Left ventricle myocardium superior (tissue), 1 donor: ENCODE measurements around the gene EBF3. TPM values are rescaled to one million over a fixed set of nuclear protein-coding genes. Genes with fewer than 3 reads are reported as not detected.

Source experiments
- ATAC-seq: fragments of 200-7000 bp; cut with Tn5 transposase; one replicate; pipeline ENCODE4 v1.9.1; 2020; ENCODE audit warnings: mild to moderate bottlenecking, moderate library complexity
- DNase-seq: peaks from one replicate; pipeline ENCODE4 v3.0.0-alpha.2; 2020
- intact Hi-C: fragments of 100-400 bp; cut with micrococcal nuclease; formaldehyde crosslinking; loops from one replicate; pipeline ENCODE4 v1.11.0; 2022
- total RNA-seq: library from RNA; stranded (reverse); fragmentation: NEBNext Ultra II Directional; extraction: Animal tissue kit (Norgen Biotek cat#: 25700); gene quantifications from one replicate; pipeline ENCODE4 v1.2.1, GENCODE V29; 2021
- donor health status: DM: no; HTN: yes; CAD: no; lungs with severe emphysema.

The EBF3 gene
- total RNA-seq, 1 donor from 2014 or later = 7.1 TPM

DNA sequence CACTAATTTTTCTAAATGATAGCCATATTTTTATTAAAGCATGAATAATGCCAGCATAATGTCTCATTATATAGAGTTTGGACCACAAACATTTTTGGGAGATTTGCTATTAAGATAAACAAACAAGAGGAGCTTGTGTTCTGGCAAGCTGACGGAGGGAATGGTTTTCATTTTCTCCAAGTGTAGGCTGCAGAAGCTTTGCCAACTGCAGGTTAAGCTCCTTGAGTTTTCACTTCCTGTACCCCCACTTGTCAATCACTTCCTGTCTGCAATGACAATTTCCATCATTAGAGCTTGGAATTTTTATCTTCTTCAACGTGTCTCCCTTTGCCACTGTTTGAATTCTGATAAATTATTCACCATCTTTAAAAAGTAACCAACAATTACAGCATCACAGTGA is 13.4 kb downstream of the EBF3 start:
- no peak for ATAC-seq
- intact Hi-C loops = no loop called here
- no peak for DNase-seq

DNA sequence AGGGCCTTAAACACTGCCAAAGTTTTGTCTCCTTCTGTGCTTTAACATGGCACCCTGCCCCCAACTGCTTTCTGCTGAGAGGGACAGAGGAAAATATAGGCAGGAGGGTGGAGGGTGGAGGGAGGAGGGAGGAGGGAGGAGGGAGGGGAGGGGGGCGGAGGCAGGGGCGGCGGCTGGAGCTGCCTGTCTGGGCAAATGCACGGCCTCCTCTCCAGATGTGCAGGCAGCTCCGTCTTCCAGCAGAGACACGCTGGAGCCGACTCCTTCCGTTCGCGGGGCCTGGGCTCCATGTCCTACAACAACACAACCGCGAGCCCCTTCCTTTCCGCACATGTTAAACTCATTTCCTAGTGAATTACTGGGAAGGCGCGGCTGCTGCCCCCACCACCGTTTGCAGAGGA is 14.2 kb downstream of the EBF3 start:
- ATAC-seq (peak; percentile 72), DNase-seq (peak; percentile 83)
- intact Hi-C loops = no loop called here

- DNase-seq (no peak), ATAC-seq (no peak)
- intact Hi-C loops = no loop called here
These were observed 14.7 kb downstream of the EBF3 start for GRCh38 chr10:129949411-129949810.

DNA sequence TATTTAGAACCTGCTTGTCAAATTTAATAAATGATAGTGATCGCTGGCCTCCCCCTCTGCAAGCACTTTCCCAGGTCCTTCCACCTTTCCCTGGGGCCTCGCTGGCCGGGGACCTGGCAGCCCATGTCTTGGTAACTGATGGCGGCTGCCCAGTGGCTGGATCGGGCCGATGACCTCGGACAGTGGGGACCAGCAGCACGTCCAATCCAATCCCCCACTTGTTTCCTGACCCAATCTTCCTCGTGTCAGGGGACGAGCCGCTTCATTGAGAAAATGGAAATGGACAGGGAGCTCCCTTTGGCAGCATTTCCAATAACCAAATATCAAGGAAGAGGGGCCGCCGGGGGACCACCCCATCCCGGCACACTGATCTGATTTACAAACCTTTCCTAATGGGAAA is 17.2 kb downstream of the EBF3 start:
- DNase-seq (peak; percentile 50), ATAC-seq (no peak)
- intact Hi-C loops = no loop called here

DNA sequence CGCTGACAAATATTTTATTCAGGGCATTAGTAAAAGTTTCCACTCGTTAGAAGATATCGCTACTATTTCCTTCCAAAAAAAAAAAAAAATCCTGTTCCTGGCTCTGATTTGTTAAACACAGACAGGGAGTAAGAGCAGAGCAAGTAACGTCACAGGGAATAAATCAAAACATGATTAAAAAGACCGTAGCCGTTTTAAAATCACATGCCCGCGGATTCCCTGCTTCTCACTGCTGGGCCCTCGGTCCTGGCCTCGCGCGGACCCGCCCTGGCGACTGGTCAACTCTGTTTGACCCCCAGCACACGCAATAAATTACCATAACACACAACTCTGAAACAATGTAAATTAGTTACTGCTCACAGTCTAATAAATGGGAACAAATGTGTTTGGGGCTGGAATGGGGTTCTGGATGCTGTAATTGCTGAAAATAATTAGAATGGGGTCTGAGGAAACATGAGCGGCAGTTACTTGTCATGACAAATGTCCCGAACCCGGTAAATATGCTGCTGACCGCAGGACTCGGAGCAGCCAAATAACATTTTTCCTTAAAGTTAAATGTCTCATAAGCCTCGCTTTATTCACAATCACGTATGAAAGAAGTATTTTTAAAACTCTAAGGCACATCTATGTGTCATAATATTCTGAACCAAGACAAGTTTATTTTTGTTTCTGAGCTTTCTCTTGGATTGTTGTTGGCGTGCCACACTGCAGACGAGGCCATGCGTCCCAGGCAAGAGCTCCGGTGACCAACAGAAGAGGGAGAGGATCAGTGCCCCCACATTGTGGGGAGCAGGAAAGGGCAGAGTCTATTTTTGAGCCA is 17.9 kb downstream of the EBF3 start:
- intact Hi-C loops = no loop called here

DNA sequence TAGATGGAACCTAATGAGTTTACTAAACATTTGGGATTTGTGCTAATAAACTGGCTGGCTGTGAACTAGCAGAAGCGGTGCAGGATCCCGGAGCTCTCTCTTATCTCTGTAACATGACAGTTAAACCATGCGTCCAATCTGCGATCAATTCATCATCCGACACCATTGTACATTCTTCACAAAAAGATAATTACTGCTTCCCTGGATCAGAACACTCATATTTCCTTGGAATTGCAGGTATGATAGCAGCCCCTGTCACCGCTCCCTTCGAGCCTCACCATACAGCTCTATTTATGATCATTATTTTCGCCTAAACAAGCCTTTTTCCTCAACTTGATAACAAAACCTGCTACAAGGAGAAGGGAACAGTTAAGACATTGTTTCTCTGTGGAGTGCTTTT is 18.5 kb downstream of the EBF3 start:
- ATAC-seq = no peak
- intact Hi-C loops = no loop called here
- DNase-seq = no peak

More for the DNA sequence above, 17.9 kb downstream of the EBF3 start:
- ATAC-seq (peak; percentile 76), DNase-seq (peak; percentile 60)

- ATAC-seq = peak; percentile 41
- intact Hi-C loops = no loop called here
- no peak for DNase-seq
These were observed 19.0 kb downstream of the EBF3 start for GRCh38 chr10:129945064-129945463.

DNA sequence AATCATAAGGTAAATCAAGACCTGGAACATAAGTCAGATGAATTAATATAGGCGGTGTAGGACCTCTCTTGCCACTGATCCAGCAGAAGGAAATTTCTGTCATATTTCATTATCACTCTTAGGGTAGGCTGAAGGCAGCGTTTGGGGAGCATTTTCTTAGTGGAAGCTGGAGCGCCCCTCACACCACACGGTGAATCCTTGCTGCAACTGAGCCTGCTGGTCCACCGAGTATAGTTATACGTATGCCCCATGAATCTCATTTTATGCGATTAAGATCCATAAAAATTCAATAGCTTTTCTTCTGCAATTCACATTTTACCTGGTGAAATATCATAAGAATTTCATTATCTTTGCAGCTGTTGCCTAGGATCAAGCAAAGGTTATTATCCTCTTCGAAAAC is 19.6 kb downstream of the EBF3 start:
- DNase-seq = no peak
- ATAC-seq = no peak
- intact Hi-C loops = no loop called here

GRCh38 chr10:129942936-129943715 is 20.9 kb downstream of the EBF3 start:
- intact Hi-C loops = no loop called here
- no peak for ATAC-seq

DNA sequence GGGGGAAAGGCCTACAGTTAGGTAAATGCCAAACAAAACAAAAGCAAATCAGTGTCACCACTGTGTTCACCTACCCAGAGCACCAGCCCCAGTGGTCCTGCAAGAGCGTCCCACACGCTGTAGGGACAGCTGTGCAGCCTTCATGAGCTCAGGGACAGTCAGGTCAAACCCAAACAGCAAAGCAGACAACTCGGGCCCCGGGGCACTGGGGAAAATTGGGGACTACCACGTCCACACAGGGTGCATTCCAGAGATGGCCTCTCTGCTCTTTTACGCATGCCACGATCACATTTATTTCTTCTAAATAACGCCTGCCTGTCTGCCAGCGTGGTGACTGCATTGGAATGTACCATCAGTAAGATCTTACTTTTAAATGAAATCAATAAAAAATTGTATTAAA is 21.7 kb downstream of the EBF3 start:
- no peak for ATAC-seq
- intact Hi-C loops = no loop called here
- DNase-seq = no peak

More at GRCh38 chr10:129942936-129943715, 20.9 kb downstream of the EBF3 start:
- no peak for DNase-seq

GRCh38 chr10:129942019-129942277 is 22.1 kb downstream of the EBF3 start:
- intact Hi-C loops = no loop called here
- ATAC-seq (no peak), DNase-seq (no peak)

DNA sequence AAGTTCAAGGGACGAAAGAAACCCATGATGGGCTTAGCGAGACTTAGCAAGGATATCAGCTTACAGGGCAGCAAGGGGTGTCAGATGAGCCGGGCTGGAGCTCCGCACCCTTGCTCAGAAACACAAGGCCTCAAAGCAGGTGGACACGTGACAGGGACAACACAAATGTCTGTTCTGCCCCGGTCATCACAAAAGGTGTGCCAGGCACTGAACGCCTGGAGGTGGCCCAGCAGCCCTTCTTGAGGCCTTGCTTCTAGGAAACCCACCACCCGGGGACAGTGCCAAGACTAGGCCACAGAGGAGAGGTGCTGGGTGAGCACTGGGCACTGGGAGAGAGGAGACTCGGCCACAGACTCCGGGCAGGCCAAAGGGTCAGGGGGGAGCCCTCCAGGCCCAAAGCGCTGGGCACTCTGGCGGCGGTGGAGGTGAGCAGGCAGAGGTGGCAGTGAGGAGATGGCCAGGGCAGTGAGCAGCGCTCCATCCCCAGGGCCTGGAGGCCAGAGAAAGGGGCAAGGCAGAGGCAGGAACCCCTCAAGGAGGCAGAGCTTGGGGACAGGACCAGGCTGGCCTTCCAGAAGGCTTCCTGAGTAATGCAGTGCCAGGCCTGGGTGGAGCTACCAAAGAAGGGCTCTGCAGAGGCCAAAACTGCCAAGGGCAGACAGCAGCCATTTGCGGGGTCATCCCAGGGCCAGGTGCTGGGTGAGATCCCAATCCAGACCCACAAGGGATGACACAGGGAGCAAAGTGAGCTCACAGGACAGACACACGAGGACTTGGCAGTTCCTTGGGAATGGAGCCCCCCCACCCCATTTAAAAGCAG is 22.7 kb downstream of the EBF3 start:
- intact Hi-C loops = no loop called here
- ATAC-seq (no peak), DNase-seq (no peak)

DNA sequence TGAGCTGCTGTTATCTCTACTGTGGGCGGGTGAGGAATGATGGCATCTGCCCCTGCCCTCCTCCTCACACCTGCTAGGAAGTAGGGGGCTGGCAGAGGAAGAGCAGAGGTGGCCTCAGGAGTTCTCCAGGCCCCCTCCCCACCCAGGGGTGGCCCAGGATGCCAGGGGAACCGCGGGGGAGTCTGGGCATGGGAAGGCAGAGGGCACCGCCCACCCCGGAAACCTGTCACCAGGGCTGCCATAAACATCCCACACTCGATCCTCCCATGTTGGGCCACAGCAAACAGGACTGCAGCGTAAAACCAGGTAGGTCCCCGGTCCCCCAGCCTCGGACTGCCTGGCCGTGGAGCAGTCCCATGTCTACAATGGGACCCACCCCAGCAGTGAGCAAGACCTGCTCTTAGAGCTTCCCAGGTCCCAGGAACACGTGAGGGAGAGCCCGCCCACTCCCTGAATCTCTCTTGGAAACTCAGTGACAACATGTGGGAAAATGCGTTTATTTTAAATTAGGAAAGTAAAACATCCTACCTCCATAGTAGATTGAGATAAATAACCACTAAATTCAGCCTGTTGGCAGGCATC is 23.4 kb downstream of the EBF3 start:
- intact Hi-C loops = no loop called here

DNA sequence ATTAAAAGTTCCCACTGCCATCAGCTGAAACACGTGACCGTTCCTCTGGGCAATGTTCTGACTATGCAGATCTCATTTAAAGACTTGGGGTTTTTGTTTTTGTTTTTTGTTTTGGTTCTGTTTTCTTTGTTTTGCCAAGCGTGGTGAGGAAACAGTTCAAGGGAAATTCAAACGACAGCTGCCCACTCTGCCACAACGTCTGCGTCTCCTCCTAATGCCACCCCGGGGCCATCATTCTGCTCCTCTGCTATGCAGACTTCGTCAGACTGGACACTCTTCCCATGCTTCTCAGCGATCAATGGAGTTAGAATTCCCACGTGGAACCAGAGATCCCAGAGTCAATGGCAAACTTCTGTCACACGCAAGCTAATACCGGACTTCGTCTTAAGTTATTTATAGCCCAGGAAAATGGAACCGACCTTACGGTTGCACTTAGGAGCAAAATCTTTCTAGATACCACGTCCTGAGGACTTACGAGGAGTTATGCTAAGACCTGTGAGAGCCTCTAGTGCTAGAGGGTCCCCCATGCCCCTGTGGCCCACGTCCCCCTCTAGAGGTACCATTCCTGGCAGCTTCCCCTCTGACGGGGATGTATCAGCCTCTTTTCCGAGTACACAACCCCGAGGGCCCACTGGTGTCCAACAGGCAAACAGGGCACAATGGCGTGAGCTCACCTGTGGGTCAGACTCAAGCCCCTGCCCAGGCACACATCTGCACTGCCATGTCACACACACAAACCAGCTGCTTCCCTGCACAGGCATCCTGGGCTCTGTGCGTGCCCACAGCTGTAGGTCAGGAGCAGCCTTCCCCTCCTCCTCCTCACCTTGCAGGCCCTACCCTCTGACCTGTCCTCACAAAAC is 24.4 kb downstream of the EBF3 start:
- intact Hi-C loops = no loop called here
- no peak for DNase-seq
- no peak for ATAC-seq

More for the DNA sequence above, 23.4 kb downstream of the EBF3 start:
- ATAC-seq = no peak
- no peak for DNase-seq

- intact Hi-C loops = no loop called here
- DNase-seq (no peak), ATAC-seq (no peak)
These were observed 25.6 kb downstream of the EBF3 start for GRCh38 chr10:129938460-129938859.

- ATAC-seq (no peak), DNase-seq (no peak)
- intact Hi-C loops = no loop called here
These were observed 26.7 kb downstream of the EBF3 start for GRCh38 chr10:129937351-129937751.

DNA sequence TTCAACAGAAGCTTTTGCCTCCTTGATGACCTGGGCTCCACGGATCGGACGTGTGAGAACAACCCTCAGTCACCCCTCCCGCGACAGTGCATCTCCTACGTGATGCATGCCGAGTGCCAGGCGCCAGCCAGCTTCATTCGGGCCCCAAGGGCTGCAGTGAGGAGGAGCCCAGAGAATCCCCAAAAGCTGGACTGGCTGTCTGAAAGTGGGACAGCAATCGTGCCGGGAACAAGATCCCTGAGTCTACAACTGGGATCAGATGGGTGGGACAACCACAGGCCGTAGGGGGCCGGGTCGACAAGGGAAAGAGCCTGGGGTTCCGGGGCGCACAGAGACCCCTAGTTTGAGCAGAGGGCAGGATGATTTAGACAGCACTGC is 27.2 kb downstream of the EBF3 start:
- no peak for DNase-seq
- no peak for ATAC-seq
- intact Hi-C loops = no loop called here

DNA sequence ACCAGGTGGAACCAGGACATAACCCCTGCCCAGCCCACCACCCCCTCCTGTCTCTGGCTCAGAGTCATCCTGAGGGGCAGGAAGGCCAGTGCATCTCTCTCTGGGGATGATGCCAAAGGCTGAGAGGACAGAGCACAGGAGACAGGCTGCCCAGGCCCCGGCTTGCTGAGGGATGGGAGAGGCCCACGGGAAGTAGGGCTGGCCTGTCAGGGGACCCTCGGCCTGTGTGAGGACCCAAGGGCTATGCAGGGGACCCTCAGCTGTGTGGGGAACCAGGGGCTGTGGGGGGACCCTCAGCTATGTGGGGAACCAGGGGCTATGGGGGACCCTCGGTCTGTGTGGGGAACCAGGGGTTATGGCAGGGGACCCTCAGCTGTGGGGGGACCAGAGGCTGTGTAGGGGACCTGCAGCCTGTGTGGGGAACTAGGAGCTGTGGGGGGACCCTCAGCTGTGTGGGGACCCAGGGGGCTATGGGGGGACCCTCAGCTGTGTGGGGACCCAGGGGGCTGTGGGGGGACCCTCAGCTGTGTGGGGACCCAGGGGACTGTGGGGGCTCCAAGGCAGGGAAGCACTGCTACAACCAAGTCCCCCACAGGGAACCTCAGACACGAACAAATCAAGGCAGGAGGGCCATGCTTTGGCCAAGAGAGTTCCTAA is 27.7 kb downstream of the EBF3 start:
- DNase-seq (no peak), ATAC-seq (no peak)
- intact Hi-C loops = no loop called here

DNA sequence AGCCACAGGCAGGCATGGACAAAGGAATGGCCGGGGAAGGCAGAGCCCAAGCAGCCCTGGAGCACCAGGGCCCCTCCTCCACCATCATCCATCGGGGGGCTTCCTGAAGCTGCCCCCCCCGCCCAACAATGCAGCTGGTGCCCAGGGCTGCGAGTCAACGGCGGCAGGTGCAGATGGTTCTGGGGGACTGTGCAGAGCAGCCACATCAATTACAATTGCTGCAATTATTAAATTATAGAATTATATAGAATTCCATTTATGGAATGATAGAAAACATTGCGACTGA is 28.3 kb downstream of the EBF3 start:
- DNase-seq (no peak), ATAC-seq (no peak)
- intact Hi-C loops = no loop called here
